Neural progenitor cell (in vitro differentiated cells): ENCODE measurements around the gene DNAJA4.

Source experiments
- CTCF ChIP-seq: fragments of 200-600 bp; sonication (generic); IDR thresholded peaks from 2 replicates; pipeline ENCODE4 v1.5.1; 2017; ENCODE audit warnings: antibody characterized with exemption, mild to moderate bottlenecking
- EZH2 ChIP-seq: fragments of 200-600 bp; sonication (generic); IDR thresholded peaks from 2 replicates; pipeline ENCODE4 v1.6.1; 2017; ENCODE audit warnings: antibody characterized with exemption, mild to moderate bottlenecking, moderate library complexity
- EZH2phosphoT487 ChIP-seq: fragments of 200-600 bp; sonication (generic); IDR thresholded peaks from 2 replicates; pipeline ENCODE4 v1.6.1; 2017; ENCODE audit warnings: antibody characterized with exemption

- no peak for TF ChIP-seq EZH2
- no peak for TF ChIP-seq CTCF
- no peak for TF ChIP-seq EZH2phosphoT487
Observed at GRCh38 chr15:78307976-78308375, 43.6 kb downstream of the DNAJA4 start.
